NCI-H128 (cell line): ENCODE data around the gene WWOX.

Source experiments
- DNase-seq: peaks from one replicate; lab custom pipeline; 2025; ENCODE audit not compliant: unreplicated experiment; lab: John Stamatoyannopoulos, UW

The WWOX gene

GRCh38 chr16:78455861-78456260 lies 356.4 kb downstream of the WWOX start:
- no peak for DNase-seq

GRCh38 chr16:78458588-78458987 lies 359.1 kb downstream of the WWOX start:
- DNase-seq: no peak

- no peak for DNase-seq
Measured at GRCh38 chr16:78460428-78460827, 361.0 kb downstream of the WWOX start.

- no peak for DNase-seq
Measured at GRCh38 chr16:78461087-78461486, 361.6 kb downstream of the WWOX start.

- no peak for DNase-seq
Measured at GRCh38 chr16:78461496-78462287, 362.2 kb downstream of the WWOX start.

GRCh38 chr16:78462288-78463208 lies 363.1 kb downstream of the WWOX start:
- no peak for DNase-seq

- no peak for DNase-seq
Measured at GRCh38 chr16:78463591-78463990, 364.1 kb downstream of the WWOX start.

- DNase-seq: no peak
Measured at GRCh38 chr16:78464833-78465232, 365.4 kb downstream of the WWOX start.

GRCh38 chr16:78465730-78466129 lies 366.3 kb downstream of the WWOX start:
- DNase-seq: no peak

GRCh38 chr16:78469787-78470186 lies 370.3 kb downstream of the WWOX start:
- no peak for DNase-seq

GRCh38 chr16:78473031-78473699 lies 373.7 kb downstream of the WWOX start:
- no peak for DNase-seq

GRCh38 chr16:78474762-78475161 lies 375.3 kb downstream of the WWOX start:
- no peak for DNase-seq

- DNase-seq: no peak
Measured at GRCh38 chr16:78476615-78477014, 377.2 kb downstream of the WWOX start.

GRCh38 chr16:78478267-78478861 lies 378.9 kb downstream of the WWOX start:
- no peak for DNase-seq

- no peak for DNase-seq
Measured at GRCh38 chr16:78479723-78480122, 380.3 kb downstream of the WWOX start.

GRCh38 chr16:78480588-78480987 lies 381.1 kb downstream of the WWOX start:
- no peak for DNase-seq

- no peak for DNase-seq
Measured at GRCh38 chr16:78483124-78483992, 383.9 kb downstream of the WWOX start.

- DNase-seq: no peak
Measured at GRCh38 chr16:78484509-78485058, 385.1 kb downstream of the WWOX start.

GRCh38 chr16:78485188-78485916 lies 385.9 kb downstream of the WWOX start:
- DNase-seq: no peak
